Activated gamma-delta T cell (primary cell): ENCODE results near the gene MAPKAPK3.
A peak's percentile ranks its signal among the peaks of the same experiment; 100 is the strongest.

ENCODE experiments used
- DNase-seq: peaks from one replicate; lab custom pipeline; 2025; lab: John Stamatoyannopoulos, UW

The MAPKAPK3 gene

GRCh38 chr3:50587373-50587772 is 29.6 kb upstream of the MAPKAPK3 start:
- no peak for DNase-seq

DNA sequence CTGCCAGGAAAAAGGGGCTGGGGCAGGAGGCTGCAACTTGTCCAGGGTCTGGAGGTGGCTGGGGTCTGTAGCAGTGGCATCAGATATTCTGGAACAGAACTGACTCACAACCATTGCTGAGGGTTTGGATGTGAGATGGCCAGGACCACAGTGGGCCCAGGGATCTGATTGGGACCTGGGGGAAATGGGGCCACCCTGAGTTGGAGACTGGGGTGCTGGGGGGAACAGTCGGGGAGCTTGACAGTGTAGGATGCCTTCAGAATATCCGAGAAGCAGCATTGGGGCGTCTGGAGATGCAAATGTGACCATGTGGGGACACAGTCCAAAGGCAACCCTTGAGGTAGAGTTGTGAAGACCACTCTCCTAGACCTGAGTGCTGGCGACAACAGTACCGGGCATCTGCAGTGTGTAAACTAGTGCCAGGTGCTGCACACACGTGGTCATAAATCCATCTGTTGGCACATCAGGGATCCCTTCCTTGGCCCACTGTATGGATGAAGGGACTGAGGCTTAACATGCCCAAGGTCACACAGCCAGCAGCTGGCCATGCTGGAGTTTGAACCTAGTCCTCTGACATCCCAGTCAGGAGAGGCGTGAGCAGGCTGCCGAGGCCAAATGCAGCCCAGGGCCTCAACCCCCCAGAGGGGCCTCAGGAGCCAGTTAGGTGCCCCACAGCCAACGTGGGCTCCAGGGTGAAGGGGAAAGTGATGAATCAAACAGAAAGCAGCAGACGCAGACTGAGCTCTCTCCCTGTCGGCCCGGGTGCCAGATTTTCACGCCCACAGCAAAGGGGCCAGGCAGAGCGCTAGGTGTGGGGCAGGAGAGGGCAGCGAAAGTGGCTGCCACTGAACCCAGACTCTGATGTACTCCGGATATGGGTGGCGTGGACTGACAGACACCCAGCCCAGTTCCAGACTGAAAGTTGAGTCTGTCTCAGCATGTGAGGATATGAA is 28.9 kb upstream of the MAPKAPK3 start:
- DNase-seq, result peak; percentile 56

DNA sequence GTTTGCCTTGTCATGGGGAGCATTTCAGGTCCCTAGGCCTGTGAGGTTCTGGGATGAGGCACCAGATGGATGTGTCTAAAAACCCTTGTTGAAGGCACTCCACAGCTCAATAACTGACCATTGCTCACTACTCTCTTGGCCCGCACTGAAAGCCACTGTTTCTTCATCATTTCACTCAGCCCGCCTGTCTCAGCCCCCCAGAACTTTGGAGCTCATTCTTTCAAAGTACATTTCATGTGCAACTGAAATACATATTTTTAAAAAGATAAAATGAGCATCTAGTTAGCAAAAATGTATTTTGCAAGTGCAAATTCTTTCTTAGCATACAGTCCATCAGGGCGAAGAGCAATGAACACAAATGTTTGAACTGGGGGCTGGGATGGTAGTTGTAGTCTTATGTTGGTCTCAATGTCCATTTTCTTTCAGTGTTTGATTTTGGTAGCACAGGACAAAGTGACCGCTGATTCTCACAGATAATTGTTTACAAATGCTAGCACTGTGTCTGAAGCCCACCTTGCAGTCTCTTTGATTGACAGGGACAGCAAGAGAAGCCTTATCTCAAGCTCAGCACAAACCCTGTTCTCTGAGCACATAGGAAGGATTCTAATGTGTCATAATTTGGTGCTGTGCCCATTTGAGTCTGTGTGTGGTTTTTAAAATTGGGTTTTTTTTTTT is 28.1 kb upstream of the MAPKAPK3 start:
- DNase-seq, result no peak

GRCh38 chr3:50591196-50591741 is 25.7 kb upstream of the MAPKAPK3 start:
- no peak for DNase-seq

DNA sequence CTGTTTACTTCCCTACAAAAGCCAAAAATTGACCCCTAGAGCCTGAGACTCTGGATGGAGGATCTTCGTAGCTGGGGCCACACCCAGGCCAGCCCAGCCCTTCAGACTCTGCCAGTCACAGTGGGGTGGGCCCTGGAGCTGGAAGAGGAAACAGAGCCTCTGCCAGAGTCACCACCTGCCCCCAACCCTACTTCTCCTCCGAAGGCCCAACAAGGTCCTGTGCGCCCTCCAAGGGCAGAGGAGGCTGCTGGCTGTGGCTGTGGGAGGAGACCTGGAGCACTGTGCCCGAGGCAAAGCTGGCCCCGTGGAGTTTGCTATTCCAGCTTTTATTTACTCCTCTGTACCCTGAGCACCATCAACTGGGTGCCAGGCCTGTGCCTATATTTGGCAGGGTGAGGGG is 24.4 kb upstream of the MAPKAPK3 start:
- DNase-seq, result no peak

- no peak for DNase-seq
Observed at GRCh38 chr3:50594253-50594785, 22.6 kb upstream of the MAPKAPK3 start.

GRCh38 chr3:50599115-50599715 is 17.7 kb upstream of the MAPKAPK3 start:
- DNase-seq, result no peak

DNA sequence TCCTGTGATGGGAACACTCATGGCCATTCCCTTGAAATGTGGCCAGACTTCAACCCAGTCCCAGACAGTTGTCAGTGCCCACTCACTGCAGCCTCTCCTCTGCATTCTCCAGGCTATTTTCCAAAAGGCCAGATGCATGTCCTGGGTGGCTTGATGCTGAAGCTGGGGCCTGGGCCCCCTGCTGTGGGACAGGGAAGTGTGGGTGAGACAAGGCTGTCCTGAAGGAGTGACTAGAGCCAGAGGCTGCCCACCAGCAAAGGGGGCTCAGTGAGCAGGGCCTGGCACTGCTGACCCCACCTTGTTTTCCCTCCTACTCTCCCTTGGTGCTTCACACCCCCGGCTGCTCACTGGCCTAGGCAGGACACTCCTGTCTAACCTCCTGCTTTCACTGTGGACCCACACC is 17.2 kb upstream of the MAPKAPK3 start:
- no peak for DNase-seq

GRCh38 chr3:50600141-50600753 is 16.7 kb upstream of the MAPKAPK3 start:
- no peak for DNase-seq

GRCh38 chr3:50600841-50601591 is 15.9 kb upstream of the MAPKAPK3 start:
- peak; percentile 45 for DNase-seq

- no peak for DNase-seq
Observed at GRCh38 chr3:50602595-50603191, 14.3 kb upstream of the MAPKAPK3 start.

DNA sequence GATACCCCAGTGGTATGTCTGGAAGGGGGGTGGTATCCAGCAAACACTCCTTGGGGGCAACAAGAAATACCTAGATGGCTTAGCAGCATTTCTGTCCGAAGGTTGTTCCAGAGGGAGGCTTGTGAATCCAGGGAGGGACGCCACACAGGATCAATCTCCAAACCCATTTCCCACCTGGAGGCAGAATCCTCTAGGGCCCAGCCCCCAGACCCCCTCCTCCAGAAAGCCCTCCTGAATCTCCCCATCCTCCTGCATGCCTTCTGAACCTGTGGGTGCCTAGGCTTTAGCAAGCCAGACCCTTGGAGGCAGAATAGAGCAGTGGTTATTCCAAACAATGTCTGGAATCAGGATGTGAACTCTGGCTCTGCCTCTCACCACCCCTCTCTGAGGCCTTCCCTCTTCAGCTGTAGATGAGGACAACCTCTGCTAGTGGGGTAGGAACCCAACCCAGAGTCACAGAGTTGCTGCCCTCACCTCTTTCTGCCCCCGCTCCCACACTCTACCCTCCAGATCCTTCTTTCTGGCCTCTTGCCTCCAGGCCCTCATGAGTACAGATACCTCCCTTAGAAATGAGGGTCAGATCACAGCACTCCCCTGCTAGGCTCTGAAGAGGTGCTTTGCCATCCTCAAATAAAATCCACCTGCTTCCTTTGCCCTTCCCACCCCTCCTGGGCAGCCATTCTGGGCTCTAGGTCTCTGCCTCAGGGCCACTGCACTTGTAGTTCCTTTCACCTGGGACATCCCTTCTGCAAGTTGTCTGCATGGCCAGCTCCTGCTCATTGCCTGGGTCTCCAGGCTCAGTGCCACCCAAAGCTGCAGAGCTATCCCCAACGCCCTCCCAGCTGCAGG is 13.5 kb upstream of the MAPKAPK3 start:
- no peak for DNase-seq

DNA sequence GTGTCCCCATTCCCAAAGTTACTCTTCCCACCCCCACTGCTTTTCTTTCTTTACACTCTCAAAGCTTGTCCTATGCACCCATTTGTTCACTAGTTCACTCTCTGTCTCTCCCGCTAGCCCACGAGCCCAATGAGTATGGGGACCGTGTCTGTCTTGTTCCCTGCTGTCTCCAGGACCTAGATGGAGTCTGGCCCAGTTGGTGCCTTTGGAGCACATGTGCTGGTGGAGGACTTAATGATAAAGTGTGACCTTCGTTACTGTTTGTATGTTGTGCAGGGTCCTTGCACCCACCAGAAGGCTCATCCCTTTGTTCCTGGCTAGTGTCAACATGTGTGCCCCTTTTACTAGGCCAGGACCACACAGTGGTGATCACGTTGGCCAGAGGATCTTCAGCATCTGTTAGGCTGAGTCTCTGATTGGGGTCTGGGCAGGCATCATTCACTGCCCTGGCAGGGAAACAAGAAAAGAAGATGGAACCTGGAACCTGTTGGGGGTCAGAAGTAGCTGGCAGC is 12.8 kb upstream of the MAPKAPK3 start:
- DNase-seq, result no peak

DNA sequence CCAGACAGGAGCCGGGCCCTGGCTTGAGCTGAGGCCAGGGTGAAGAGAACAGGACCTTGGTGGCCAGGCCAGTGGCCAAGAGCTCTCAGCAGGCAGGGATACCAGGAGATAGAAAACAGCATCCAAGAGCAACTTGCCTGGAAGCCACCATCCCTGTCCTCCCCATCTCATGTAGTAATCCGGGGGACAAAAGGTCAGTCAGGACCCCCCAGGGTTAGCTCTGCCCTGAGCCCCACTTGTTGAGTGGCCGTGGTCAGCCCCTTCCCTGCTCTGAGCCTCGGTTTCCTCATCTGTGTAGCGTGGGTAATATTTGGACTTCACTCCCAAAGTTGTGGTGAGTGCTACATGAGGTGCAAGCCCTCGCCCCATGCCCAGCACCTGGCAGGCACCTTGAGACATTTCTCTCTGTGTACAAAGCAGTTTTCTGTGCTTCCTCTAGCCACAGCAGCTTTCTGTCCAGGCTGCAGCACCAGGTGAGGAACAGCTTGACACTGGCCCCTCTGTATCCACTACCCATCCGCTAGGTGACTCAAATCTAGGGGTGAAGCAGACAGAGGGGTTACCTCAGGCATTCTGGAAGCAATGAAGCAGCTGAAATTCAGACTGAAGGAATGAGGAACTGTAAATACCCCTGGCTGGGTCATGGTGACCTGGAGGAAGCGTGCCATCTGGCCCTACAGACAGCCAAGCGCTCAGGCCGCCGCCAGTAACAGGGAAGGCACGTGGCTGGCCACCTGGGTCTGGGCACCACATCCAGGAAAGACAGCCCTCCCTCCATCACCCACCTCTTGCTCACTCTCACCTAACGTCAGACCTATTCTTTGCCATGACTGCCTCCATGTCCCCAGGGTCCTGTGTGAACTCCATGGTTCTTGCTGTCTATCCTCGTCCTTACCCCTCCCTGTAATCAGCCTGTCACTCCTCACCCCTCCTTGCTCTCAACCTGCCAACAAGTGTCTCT is 12.0 kb upstream of the MAPKAPK3 start:
- DNase-seq, result no peak

DNA sequence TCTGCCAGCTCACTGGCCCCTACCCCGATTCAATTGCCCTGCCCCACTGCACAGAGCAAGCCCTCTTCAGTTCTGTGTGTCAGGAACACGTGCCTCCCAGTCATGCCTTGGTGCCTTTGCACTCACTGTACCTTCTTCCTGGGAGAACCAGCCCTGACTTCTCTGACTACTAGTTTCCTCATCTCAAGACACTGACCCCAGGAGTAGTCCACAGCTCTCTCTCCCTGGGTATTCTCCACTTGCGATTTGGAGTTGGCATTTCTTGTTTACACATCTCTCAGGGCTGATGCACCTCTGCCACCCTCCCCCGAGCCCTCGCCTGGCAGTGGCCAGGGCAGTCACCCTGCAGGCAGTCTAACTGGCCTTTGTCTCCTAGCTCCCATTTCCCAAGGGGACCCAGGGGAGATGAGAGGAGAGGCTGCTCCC is 11.0 kb upstream of the MAPKAPK3 start:
- DNase-seq, result no peak

DNA sequence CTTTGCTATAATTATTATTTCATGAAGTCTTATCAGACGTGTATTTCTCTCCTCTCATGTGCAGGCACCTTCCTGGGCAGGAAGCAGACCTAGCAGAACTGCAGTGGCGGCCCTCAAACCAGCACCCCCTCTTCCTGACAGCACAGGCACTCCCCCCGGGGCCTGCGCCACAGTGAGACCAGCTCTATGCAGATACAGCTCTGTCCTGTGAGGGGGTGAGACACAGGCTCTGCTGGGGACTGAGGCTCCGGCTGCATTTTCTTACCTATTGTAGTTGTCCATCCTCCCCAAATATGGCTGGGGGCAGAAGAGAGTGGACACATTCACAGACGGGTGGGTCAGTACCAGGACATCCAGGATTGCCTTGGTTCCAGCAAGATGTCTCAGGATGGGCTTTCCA is 10.4 kb upstream of the MAPKAPK3 start:
- peak; percentile 31 for DNase-seq

- no peak for DNase-seq
Observed at GRCh38 chr3:50607271-50608091, 9.5 kb upstream of the MAPKAPK3 start.
